Measurements from ENCODE around the gene PNKD. TPM values are rescaled to one million over a fixed set of nuclear protein-coding genes. Genes with fewer than 3 reads are reported as not detected.

The PNKD gene
- total and polyA plus RNA-seq, 10 of the 15 experiments (the other 5 are each of a cell fraction or from before 2014, with no cell fraction given): 27.2 to 106 (median 61.3) TPM

DNA sequence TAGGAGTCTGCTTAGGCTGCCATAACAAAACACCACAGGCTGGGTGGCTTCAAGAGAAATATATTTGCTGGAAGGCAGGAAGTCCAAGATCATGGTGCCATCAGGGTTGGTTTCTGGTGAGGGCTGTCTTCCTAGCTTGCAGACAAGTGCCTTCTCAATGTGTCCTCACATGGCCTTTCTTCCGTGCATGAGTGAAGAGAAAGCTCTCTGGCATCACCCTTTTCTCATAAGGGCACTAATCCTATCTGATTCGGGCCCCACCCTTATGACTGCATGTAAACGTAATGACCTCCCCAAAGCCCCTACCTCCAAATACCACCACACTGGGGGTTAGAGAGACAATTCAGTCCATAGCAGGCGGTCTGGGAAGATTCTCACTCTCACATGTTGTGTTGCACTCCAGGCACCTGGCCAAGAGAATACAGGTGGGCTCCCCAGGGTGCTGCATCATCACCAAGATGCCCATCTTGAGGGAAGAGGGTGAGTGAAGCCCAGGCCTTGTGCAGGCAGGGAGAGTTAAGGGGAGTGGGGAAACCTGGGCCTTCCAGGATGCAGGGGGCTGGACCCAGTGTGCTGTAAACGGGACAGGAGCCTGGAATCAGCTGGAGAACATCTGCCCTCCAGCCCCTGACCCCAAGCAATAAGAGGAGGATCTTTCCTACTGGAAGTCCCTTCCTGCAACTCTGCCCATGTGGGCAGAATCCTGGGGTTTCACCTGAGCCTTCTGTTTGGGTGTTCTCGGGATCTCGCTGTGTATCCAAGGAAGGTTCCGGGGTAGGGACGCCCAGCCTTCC is 96.5 kb downstream of the PNKD start (continued):
- TF ChIP-seq, protein P1, sequence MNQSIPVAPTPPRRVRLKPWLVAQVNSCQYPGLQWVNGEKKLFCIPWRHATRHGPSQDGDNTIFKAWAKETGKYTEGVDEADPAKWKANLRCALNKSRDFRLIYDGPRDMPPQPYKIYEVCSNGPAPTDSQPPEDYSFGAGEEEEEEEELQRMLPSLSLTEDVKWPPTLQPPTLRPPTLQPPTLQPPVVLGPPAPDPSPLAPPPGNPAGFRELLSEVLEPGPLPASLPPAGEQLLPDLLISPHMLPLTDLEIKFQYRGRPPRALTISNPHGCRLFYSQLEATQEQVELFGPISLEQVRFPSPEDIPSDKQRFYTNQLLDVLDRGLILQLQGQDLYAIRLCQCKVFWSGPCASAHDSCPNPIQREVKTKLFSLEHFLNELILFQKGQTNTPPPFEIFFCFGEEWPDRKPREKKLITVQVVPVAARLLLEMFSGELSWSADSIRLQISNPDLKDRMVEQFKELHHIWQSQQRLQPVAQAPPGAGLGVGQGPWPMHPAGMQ (IDR thresholded peaks at IDR 0.05; ENCODE audit: borderline replicate concordance): no peak
- TF ChIP-seq EED (IDR thresholded peaks at IDR 0.05; ENCODE audit: low read depth) (no peak), CHD4 (IDR thresholded peaks at IDR 0.05) (no peak), ZNF384 (IDR thresholded peaks at IDR 0.05; ENCODE audit: borderline replicate concordance, low read depth, low read length) (no peak), ATF7 (IDR thresholded peaks at IDR 0.05; ENCODE audit: low read depth) (no peak), MEF2A (IDR thresholded peaks at IDR 0.05; ENCODE audit: insufficient read depth, low read depth, low read length) (no peak), NFYB (IDR thresholded peaks at IDR 0.05; ENCODE audit: insufficient read depth, low read depth, low read length) (no peak), CHD2 (IDR thresholded peaks at IDR 0.05; ENCODE audit: borderline replicate concordance, low read depth, low read length) (no peak), TAF1 (IDR thresholded peaks at IDR 0.05; ENCODE audit: borderline replicate concordance, low read depth, low read length) (no peak), ESRRA (IDR thresholded peaks at IDR 0.05; ENCODE audit: low read length) (no peak), MTA3 (IDR thresholded peaks at IDR 0.05; ENCODE audit: borderline replicate concordance, low read length) (no peak), RFX5 (IDR thresholded peaks at IDR 0.05; ENCODE audit: low read depth, low read length) (no peak)
- TF ChIP-seq, protein P2, sequence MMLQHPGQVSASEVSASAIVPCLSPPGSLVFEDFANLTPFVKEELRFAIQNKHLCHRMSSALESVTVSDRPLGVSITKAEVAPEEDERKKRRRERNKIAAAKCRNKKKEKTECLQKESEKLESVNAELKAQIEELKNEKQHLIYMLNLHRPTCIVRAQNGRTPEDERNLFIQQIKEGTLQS (IDR thresholded peaks at IDR 0.05; ENCODE audit: borderline replicate concordance, extremely low read depth, low read depth, low read length): no peak
